ENCODE results near the gene CCDC82.

DNA sequence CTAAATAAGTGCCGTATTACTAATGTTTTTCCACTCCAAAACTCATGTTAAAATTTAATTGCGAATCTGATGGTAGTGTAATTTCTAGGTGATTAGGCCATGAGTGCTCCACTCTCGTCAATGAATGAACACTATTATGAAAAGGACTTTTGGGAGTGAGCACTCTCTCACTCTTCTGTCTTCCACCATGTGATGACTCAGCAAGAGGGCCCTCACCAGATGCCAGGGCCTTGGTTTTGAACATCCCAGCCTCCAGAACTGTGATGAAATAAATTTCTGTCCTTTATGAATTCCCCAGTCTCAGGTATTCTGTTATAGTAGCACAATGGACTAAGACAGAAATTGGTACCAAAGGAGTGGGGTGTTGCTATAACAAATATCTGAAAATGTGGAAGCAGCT is 8.2 kb upstream of the CCDC82 start:
- no peak for TF ChIP-seq GATA3 (IDR thresholded peaks at IDR 0.05; ENCODE audit: low read depth, low read length)
- no peak for TF ChIP-seq GATA2 (IDR thresholded peaks at IDR 0.05; ENCODE audit: low read depth, low read length)

All from SH-SY5Y (cell line).